A549 (cell line): ENCODE results near the gene CLHC1. TPM values are rescaled to one million over a fixed set of nuclear protein-coding genes. Genes with fewer than 3 reads are reported as not detected.

Source experiments
- ATAC-seq, 2 experiments: fragments of 200-7000 bp in 1 of 2; fragments of >200 bp in 1 of 2; cut with Nextera tagmentation in 1 of 2; cut with Tn5 transposase in 1 of 2; 3 replicates each; pipeline versions ENCODE4 v1.8.0 to v1.9.1; 2018 to 2020; ENCODE audit warnings: mild to moderate bottlenecking in 1 of 2, moderate library complexity in 1 of 2
- CTCF ChIA-PET: fragments of 300-600 bp; sonication (Branson Sonifier 250); formaldehyde crosslinking; extraction: SDS; loops from one replicate; lab custom pipeline; 2021; ENCODE audit warnings: antibody characterized with exemption, inconsistent platforms; lab: Yijun Ruan, JAX
- POLR2A ChIA-PET: fragments of 350-600 bp; formaldehyde crosslinking; extraction: SDS; loops from one replicate; lab custom pipeline; 2021; ENCODE audit warnings: antibody characterized with exemption, inconsistent platforms; lab: Yijun Ruan, JAX
- DNase-seq, 2 experiments: peaks; one replicate each; pipeline versions ENCODE4 v3.0.0 to v3.0.0-alpha.2; 2011 to 2016; ENCODE audit warnings: low read depth in 1 of 2, low spot score in 1 of 2
- FAIRE-seq: peaks from 2 replicates; lab custom pipeline; 2011; peaks lifted over from hg19 to GRCh38; lab: Jason Lieb, UNC
- H3K27ac ChIP-seq, 2 experiments: fragments of >200 bp; sonication (Bioruptor Twin); formaldehyde crosslinking; 3 replicates each; pipeline ENCODE4 v1.5.1; 2016 to 2017
- H3K4me1 ChIP-seq: fragments of >200 bp; sonication (Bioruptor Twin); formaldehyde crosslinking; 3 replicates; pipeline ENCODE4 v1.6.1; 2016
- H3K4me2 ChIP-seq: fragments of >200 bp; sonication (Bioruptor Twin); formaldehyde crosslinking; 3 replicates; pipeline ENCODE4 v1.6.1; 2016
- H3K4me3 ChIP-seq: fragments of >200 bp; sonication (Bioruptor Twin); formaldehyde crosslinking; 3 replicates; pipeline ENCODE4 v1.5.1; 2016
- H3K9me3 ChIP-seq: fragments of >200 bp; sonication (Bioruptor Twin); formaldehyde crosslinking; 3 replicates; pipeline ENCODE4 v1.6.1; 2016
- CEBPB ChIP-seq, 2 experiments: fragments of >200 bp in 1 of 2; sonication (Bioruptor Twin) in 1 of 2; formaldehyde crosslinking in 1 of 2; IDR thresholded peaks; 2 replicates each; pipeline ENCODE4 v1.6.1; 2012 to 2016
- CHD4 ChIP-seq: fragments of 200-600 bp; sonication (generic); IDR thresholded peaks from 2 replicates; pipeline ENCODE4 v1.6.1; 2016; ENCODE audit warnings: antibody characterized with exemption, mild to moderate bottlenecking, borderline replicate concordance
- EHMT2 ChIP-seq: fragments of 200-600 bp; sonication (generic); IDR thresholded peaks from 2 replicates; pipeline ENCODE4 v1.6.1; 2016; ENCODE audit warnings: antibody characterized with exemption, low read depth, mild to moderate bottlenecking, moderate library complexity
- FOSB ChIP-seq: fragments of 250-450 bp; sonication (Bioruptor Pico); IDR thresholded peaks from 2 replicates; pipeline ENCODE4 v1.5.0; 2020; ENCODE audit warnings: mild to moderate bottlenecking, moderate library complexity
- FOSL2 ChIP-seq, 2 experiments: fragments of 450-650 bp in 1 of 2; fragments of >200 bp in 1 of 2; sonication (Bioruptor Twin) in 1 of 2; formaldehyde crosslinking; IDR thresholded peaks; 2 replicates each; pipeline versions ENCODE4 v1.5.0 to v1.6.1; 2016 to 2020; ENCODE audit warnings: mild to moderate bottlenecking in 1 of 2, moderate library complexity in 1 of 2
- JUN ChIP-seq, 2 experiments: fragments of >200 bp; sonication (Bioruptor Twin); formaldehyde crosslinking; IDR thresholded peaks; 2 replicates in 1 of 2; 3 replicates in 1 of 2; pipeline ENCODE4 v1.6.1; 2016 to 2017
- JUNB ChIP-seq: fragments of >200 bp; sonication (Bioruptor Twin); formaldehyde crosslinking; IDR thresholded peaks from 2 replicates; pipeline ENCODE4 v1.6.1; 2016
- NR3C1 ChIP-seq: fragments of >200 bp; sonication (Bioruptor Twin); formaldehyde crosslinking; IDR thresholded peaks from 3 replicates; pipeline ENCODE4 v1.6.1; 2017
- POLR2A ChIP-seq: IDR thresholded peaks from 2 replicates; pipeline ENCODE4 v1.6.1; 2012; ENCODE audit warnings: mild to moderate bottlenecking, low read length
- RARB ChIP-seq: fragments of 250-450 bp; sonication (Bioruptor Pico); IDR thresholded peaks from 2 replicates; pipeline ENCODE4 v1.8.0; 2021; ENCODE audit warnings: mild to moderate bottlenecking, moderate library complexity
- RCOR1 ChIP-seq: fragments of 150-350 bp; IDR thresholded peaks from 2 replicates; pipeline ENCODE4 v1.6.1; 2014; ENCODE audit warnings: antibody characterized with exemption, low read length, low read depth
- SMC3 ChIP-seq: fragments of >200 bp; sonication (Bioruptor Twin); formaldehyde crosslinking; IDR thresholded peaks from 3 replicates; pipeline ENCODE4 v1.6.1; 2018; ENCODE audit warnings: inconsistent platforms
- WGBS: methylation state at CpG from one replicate; pipeline ENCODE4 v1.1.6; 2017; ENCODE audit errors: missing lambda C conversion rate; 5-methylcytosine and 5-hydroxymethylcytosine counted together
- polyA plus RNA-seq, 4 experiments: library from polyadenylated mRNA; depleted of rRNA in 3 of 4; stranded (reverse); fragments of >200 nt; fragmentation: RNase III in 1 of 4; extraction: RNeasy Plus Mini Kit Qiagen cat#74134 plus additional on column Dnase treatment in 1 of 4; gene quantifications; 2 replicates in 3 of 4; 3 replicates in 1 of 4; pipeline ENCODE4 v1.2.3, GENCODE V29; 2011 to 2017
- TF ChIP-seq, protein P1 (sequence below): fragments of 150-350 bp; IDR thresholded peaks from 2 replicates; pipeline ENCODE4 v1.6.1; 2014; ENCODE audit warnings: low read depth, mild to moderate bottlenecking, low read length
- TF ChIP-seq, protein P2 (sequence below): IDR thresholded peaks from 2 replicates; pipeline ENCODE4 v1.6.1; 2012
- TF ChIP-seq, protein P3 (sequence below): fragments of >200 bp; sonication (Bioruptor Twin); formaldehyde crosslinking; IDR thresholded peaks from 3 replicates; pipeline ENCODE4 v1.6.1; 2016

CLHC1 gene
- polyA plus RNA-seq, 2 of the 4 experiments (the other 2 are of a cell fraction), result 3.2 to 8.5 TPM

DNA sequence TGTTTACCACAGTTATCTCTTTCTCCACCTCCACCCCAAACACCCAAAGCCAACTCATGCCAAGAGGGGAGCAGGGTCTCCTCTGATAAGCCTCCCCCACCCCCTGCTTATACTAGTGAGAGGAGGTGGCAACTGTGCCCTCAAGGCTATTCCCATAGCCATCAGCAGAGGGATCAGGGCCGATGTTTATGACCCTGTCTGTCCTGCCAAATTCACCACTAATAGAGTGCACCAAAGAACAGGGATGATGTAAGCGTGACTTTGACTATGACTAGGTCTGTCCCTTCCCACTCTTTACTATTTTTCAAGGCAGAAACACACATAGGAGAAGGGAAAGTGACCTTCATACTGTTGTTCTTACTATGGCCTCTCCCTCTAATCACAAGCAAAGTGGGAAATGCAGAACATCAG is 74.6 kb downstream of the CLHC1 start (continued):
- TF ChIP-seq, protein P1, sequence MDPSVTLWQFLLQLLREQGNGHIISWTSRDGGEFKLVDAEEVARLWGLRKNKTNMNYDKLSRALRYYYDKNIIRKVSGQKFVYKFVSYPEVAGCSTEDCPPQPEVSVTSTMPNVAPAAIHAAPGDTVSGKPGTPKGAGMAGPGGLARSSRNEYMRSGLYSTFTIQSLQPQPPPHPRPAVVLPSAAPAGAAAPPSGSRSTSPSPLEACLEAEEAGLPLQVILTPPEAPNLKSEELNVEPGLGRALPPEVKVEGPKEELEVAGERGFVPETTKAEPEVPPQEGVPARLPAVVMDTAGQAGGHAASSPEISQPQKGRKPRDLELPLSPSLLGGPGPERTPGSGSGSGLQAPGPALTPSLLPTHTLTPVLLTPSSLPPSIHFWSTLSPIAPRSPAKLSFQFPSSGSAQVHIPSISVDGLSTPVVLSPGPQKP, result no peak

DNA sequence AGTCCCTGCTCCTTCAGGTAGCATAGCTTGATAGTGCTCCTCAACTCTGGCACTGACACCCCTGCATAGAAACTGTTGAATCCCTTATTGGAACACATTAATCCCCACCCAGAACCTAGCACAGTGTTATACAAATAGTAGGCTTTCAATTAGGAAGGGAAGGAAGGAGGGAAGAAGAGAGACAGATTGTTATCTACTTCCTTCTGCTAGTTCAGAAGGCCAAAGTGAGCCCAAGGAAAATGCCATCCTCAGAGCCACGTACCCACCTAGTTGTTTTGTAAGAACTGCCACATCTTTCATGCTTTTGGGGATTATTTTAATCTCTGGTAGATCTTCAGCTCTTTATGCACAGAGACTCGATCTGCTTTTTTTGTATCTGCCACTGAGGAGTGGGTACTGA is 75.1 kb downstream of the CLHC1 start:
- Histone ChIP-seq H3K27ac (peak overlapping the region; percentile 13 to 70; a peak in 4 of 6 replicates), H3K4me2 (peak overlapping the region; percentile 56; the same call in 2 of the 3 replicates), H3K4me1 (peaks cover 35% of the 10 kb centered on the region), H3K9me3 (no peaks in the 10 kb centered on the region), H3K4me3 (no peak overlapping the region)
- WGBS, result 86% methylated on average over 2 of the region's 2 CpGs
- FAIRE-seq, result no peak
- DNase-seq, result no peak
- CTCF ChIA-PET, result interaction anchor here (0.7 to 14.2 kb wide), 7 partner anchors 11 to 142 kb away, joined by 3 to 127 read pairs (median 8); partner anchors contain the start of gene RTN4
- POLR2A ChIA-PET, result interaction anchor here (1.0 to 1.4 kb wide), 2 partner anchors 107 to 109 kb away, joined by 3 to 7 read pairs; partner anchors contain the start of gene RTN4
- TF ChIP-seq RCOR1, result no peak
- TF ChIP-seq, protein P2, sequence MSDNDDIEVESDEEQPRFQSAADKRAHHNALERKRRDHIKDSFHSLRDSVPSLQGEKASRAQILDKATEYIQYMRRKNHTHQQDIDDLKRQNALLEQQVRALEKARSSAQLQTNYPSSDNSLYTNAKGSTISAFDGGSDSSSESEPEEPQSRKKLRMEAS, result no peak
- TF ChIP-seq, protein P3, sequence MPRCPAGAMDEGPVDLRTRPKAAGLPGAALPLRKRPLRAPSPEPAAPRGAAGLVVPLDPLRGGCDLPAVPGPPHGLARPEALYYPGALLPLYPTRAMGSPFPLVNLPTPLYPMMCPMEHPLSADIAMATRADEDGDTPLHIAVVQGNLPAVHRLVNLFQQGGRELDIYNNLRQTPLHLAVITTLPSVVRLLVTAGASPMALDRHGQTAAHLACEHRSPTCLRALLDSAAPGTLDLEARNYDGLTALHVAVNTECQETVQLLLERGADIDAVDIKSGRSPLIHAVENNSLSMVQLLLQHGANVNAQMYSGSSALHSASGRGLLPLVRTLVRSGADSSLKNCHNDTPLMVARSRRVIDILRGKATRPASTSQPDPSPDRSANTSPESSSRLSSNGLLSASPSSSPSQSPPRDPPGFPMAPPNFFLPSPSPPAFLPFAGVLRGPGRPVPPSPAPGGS, result no peak
- TF ChIP-seq JUN (IDR thresholded peaks at IDR 0.05), result no peak
- TF ChIP-seq POLR2A, result no peak
- no peak for ATAC-seq

DNA sequence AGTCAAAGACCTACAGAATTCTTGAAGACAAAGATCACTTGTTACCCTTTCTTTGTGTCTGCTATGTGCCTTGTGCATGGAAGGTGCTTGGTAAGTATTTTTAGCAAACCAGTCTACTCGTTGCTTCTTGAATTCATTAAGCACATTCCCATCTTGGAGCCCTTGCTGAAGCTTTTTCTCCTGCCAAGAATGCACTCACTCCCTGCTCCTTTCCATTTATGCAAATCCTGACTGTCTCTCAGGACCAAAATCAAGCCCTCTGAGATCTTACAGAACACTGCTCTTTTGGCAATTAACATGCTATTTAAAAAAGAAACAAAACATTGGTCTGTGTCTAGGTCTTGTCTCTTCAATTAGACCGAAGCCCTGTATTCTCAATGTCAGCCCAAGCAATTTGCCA is 75.8 kb downstream of the CLHC1 start:
- CTCF ChIA-PET, result interaction anchor here (0.8 to 14.2 kb wide), 6 partner anchors 11 to 256 kb away, joined by 3 to 127 read pairs (median 12); partner anchors contain the start of gene RTN4
- POLR2A ChIA-PET, result interaction anchor here (1.0 to 1.4 kb wide), 3 partner anchors 45 to 108 kb away, joined by 3 to 7 read pairs (median 3); partner anchors contain the start of gene RTN4
- ATAC-seq (peak in 1 of 2 experiments; percentile 15; a peak in 2 of 6 replicates), FAIRE-seq (no peak), DNase-seq (no peak)
- no peaks in the 10 kb centered on the region for H3K9me3 ChIP-seq
- TF ChIP-seq RARB (CRISPR knock-in tag) (no peak), NR3C1 (no peak), FOSB (CRISPR knock-in tag) (no peak)
- H3K4me2 ChIP-seq, result peak overlapping the region; percentile 56
- peaks cover 35% of the 10 kb centered on the region for H3K4me1 ChIP-seq
- H3K27ac ChIP-seq, result peak overlapping the region; percentile 13 to 70; a peak in 5 of 6 replicates
- WGBS, result 49% methylated on average over 2 of the region's 2 CpGs
- H3K4me3 ChIP-seq, result no peak overlapping the region

DNA sequence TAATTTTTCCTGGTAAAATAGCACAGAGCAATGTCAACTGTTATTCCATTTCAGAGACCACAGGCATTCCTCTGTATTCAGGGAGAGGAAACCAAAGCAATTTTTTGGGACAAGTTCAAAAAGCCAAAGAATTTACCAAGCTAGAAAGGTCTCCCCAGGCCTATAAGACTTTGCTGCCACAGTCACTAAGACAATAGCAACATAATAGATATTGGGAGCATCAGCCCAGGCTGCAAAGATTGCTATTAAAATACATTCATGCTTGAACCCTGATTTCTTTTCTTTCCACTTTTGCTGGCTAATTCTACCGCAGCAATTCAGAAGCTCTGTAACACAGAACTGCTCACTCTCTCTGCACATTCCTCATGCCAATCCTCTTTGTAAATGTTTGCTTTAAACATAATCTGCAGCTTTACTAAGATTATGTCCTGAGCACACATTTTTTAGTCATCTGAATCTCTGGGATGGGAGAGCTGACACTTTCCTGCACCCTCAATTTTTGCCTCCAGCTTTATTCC is 76.3 kb downstream of the CLHC1 start:
- POLR2A ChIA-PET, result interaction anchor here (1.0 to 1.4 kb wide), 3 partner anchors 44 to 107 kb away, joined by 3 to 7 read pairs (median 3); partner anchors contain the start of gene RTN4
- peak; percentile 37 to 80; a peak in 4 of 6 replicates for ATAC-seq
- peaks cover 35% of the 10 kb centered on the region for H3K4me1 ChIP-seq
- no peak for DNase-seq
- H3K9me3 ChIP-seq, result no peaks in the 10 kb centered on the region
- H3K4me3 ChIP-seq, result no peak overlapping the region
- peak overlapping the region; percentile 56 for H3K4me2 ChIP-seq
- WGBS, result 9% methylated on average over 1 of the region's 1 CpG
- peak overlapping the region; percentile 13 to 70; a peak in 4 of 6 replicates for H3K27ac ChIP-seq
- CTCF ChIA-PET, result interaction anchor here (0.6 to 14.2 kb wide), 8 partner anchors 12 to 256 kb away, joined by 3 to 127 read pairs (median 6); partner anchors contain the start of gene RTN4
- FAIRE-seq, result no peak
- TF ChIP-seq CEBPB (IDR thresholded peaks at IDR 0.05), result no peak
- 0 out of 2 replicates have a peak, but pooled peaks have one; percentile 8 for TF ChIP-seq JUNB
- TF ChIP-seq EHMT2, result no peak
- no peak for TF ChIP-seq SMC3
- no peak for TF ChIP-seq FOSL2 (IDR thresholded peaks at IDR 0.05)
- 0 out of 2 replicates have a peak, but pooled peaks have one; percentile 7 for TF ChIP-seq FOSL2 (CRISPR knock-in tag; IDR thresholded peaks at IDR 0.05)
- TF ChIP-seq CHD4, result no peak
- TF ChIP-seq, protein P3, result 0 out of 3 replicates have a peak, but pooled peaks have one; percentile 27
